Right lobe of liver (tissue), 4 donors: Measurements from ENCODE around the gene LAMTOR2.

ENCODE experiments used
- POLR2A ChIP-seq: fragments of 450-650 bp; IDR thresholded peaks from one replicate; pipeline ENCODE4 v1.6.1; 2017; ENCODE audit warnings: antibody characterized with exemption, mild to moderate bottlenecking
- TF ChIP-seq, protein P1 (sequence below), 4 donors: fragments of 200-600 bp in 3 of 4; fragments of 450-650 bp in 1 of 4; IDR thresholded peaks; one replicate each; pipeline versions ENCODE4 v1.5.1 to v1.8.0; 2016 to 2022; ENCODE audit warnings: antibody characterized with exemption in 4 of 4, mild to moderate bottlenecking in 2 of 4
- donor health status: DM: no; HTN: no; CAD: no.
- donor health status: DM: no; HTN: no; CAD: no.
- donor health status: DM: no; HTN: yes; CAD: no.

GRCh38 chr1:156073110-156073687, 18.6 kb downstream of the LAMTOR2 start:
- TF ChIP-seq POLR2A: no peak
- TF ChIP-seq, protein P1, sequence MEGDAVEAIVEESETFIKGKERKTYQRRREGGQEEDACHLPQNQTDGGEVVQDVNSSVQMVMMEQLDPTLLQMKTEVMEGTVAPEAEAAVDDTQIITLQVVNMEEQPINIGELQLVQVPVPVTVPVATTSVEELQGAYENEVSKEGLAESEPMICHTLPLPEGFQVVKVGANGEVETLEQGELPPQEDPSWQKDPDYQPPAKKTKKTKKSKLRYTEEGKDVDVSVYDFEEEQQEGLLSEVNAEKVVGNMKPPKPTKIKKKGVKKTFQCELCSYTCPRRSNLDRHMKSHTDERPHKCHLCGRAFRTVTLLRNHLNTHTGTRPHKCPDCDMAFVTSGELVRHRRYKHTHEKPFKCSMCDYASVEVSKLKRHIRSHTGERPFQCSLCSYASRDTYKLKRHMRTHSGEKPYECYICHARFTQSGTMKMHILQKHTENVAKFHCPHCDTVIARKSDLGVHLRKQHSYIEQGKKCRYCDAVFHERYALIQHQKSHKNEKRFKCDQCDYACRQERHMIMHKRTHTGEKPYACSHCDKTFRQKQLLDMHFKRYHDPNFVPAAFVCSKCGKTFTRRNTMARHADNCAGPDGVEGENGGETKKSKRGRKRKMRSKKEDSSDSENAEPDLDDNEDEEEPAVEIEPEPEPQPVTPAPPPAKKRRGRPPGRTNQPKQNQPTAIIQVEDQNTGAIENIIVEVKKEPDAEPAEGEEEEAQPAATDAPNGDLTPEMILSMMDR (IDR thresholded peaks at IDR 0.05): no peak
